ENCODE data around the gene MYB.

- TF ChIP-seq CTCF (IDR thresholded peaks at IDR 0.05) (no peak), POLR2A (IDR thresholded peaks at IDR 0.05) (no peak)
Measured at GRCh38 chr6:135236319-135236718, 55.2 kb downstream of the MYB start.

All from uterus (tissue), 2 donors.